GM23338 (cell line): ENCODE measurements around the gene GGCX. TPM values are rescaled to one million over a fixed set of nuclear protein-coding genes. Genes with fewer than 3 reads are reported as not detected.

Source experiments
- ATAC-seq: fragments of 200-7000 bp; cut with Tn5 transposase; 3 replicates; pipeline ENCODE4 v1.9.1; 2020
- DNase-seq: peaks from one replicate; pipeline ENCODE4 v3.0.0-alpha.2; 2015; ENCODE audit warnings: low spot score
- H2AFZ ChIP-seq: fragments of 200-600 bp; sonication (generic); 2 replicates; pipeline ENCODE4 v1.8.0; 2016; ENCODE audit warnings: antibody characterized with exemption, mild to moderate bottlenecking, moderate library complexity
- H3F3A ChIP-seq: fragments of 200-600 bp; sonication (generic); replicated peaks from 2 replicates; pipeline ENCODE4 v1.8.0; 2017; ENCODE audit warnings: antibody characterized with exemption, mixed run types, low read depth
- H3K27ac ChIP-seq: fragments of 200-600 bp; sonication (generic); 2 replicates; pipeline ENCODE4 v1.6.1; 2016; ENCODE audit warnings: low read depth
- H3K27me3 ChIP-seq: fragments of 200-600 bp; sonication (generic); 2 replicates; pipeline ENCODE4 v1.8.0; 2016; ENCODE audit warnings: mild to moderate bottlenecking, mixed run types, moderate library complexity; ENCODE audit not compliant: insufficient read depth
- H3K36me3 ChIP-seq: fragments of 200-600 bp; sonication (generic); 2 replicates; pipeline ENCODE4 v1.8.0; 2016; ENCODE audit warnings: mild to moderate bottlenecking; ENCODE audit not compliant: insufficient read depth
- H3K4me1 ChIP-seq: fragments of 200-600 bp; sonication (generic); 2 replicates; pipeline ENCODE4 v1.8.0; 2016; ENCODE audit warnings: mild to moderate bottlenecking, moderate library complexity; ENCODE audit not compliant: insufficient read depth
- H3K4me2 ChIP-seq: fragments of 200-600 bp; sonication (generic); 2 replicates; pipeline ENCODE4 v1.7.1; 2017; ENCODE audit warnings: mixed run types
- H3K4me3 ChIP-seq: fragments of 200-600 bp; sonication (generic); 2 replicates; pipeline ENCODE4 v1.6.1; 2016; ENCODE audit warnings: mixed run types
- H3K79me2 ChIP-seq: fragments of 200-600 bp; sonication (generic); replicated peaks from 2 replicates; pipeline ENCODE4 v1.8.0; 2017; ENCODE audit warnings: mild to moderate bottlenecking; ENCODE audit not compliant: insufficient read depth
- H3K9me2 ChIP-seq: fragments of 200-600 bp; sonication (generic); 2 replicates; pipeline ENCODE4 v1.8.0; 2017; ENCODE audit not compliant: insufficient read depth
- H4K20me1 ChIP-seq: fragments of 200-600 bp; sonication (generic); replicated peaks from 2 replicates; pipeline ENCODE4 v1.8.0; 2017; ENCODE audit warnings: mild to moderate bottlenecking; ENCODE audit not compliant: insufficient read depth
- H3K27ac Mint-ChIP-seq: 2 replicates; pipeline ENCODE4 v1.8.0; 2020; ENCODE audit warnings: inconsistent platforms, mild to moderate bottlenecking, moderate library complexity, mixed read lengths
- H3K27me3 Mint-ChIP-seq: 3 replicates; pipeline ENCODE4 v1.8.0; 2022; ENCODE audit warnings: low read depth, mild to moderate bottlenecking, moderate library complexity, mixed read lengths, inconsistent platforms; ENCODE audit not compliant: insufficient read depth, poor library complexity
- H3K36me3 Mint-ChIP-seq: 3 replicates; pipeline ENCODE4 v1.8.0; 2021; ENCODE audit warnings: low read depth, mild to moderate bottlenecking, inconsistent platforms, moderate library complexity, mixed read lengths
- H3K4me1 Mint-ChIP-seq: 3 replicates; pipeline ENCODE4 v1.8.0; 2020; ENCODE audit warnings: mild to moderate bottlenecking, inconsistent platforms, mixed read lengths
- H3K4me3 Mint-ChIP-seq: 3 replicates; pipeline ENCODE4 v1.8.0; 2021; ENCODE audit warnings: moderate library complexity, mild to moderate bottlenecking, inconsistent platforms, mixed read lengths
- H3K9me3 Mint-ChIP-seq: 3 replicates; pipeline ENCODE4 v1.8.0; 2020; ENCODE audit warnings: moderate library complexity, mild to moderate bottlenecking, inconsistent platforms, mixed read lengths
- CREB1 ChIP-seq: fragments of 250-450 bp; sonication (Bioruptor Pico); IDR thresholded peaks from 2 replicates; pipeline ENCODE4 v1.5.0; 2020; ENCODE audit warnings: low read depth, mild to moderate bottlenecking, moderate library complexity
- EZH2 ChIP-seq: fragments of 200-600 bp; sonication (generic); IDR thresholded peaks from one replicate; pipeline ENCODE4 v1.8.0; 2017; ENCODE audit warnings: antibody characterized with exemption, mild to moderate bottlenecking, low read depth; ENCODE audit not compliant: unreplicated experiment
- EZH2phosphoT487 ChIP-seq: fragments of 200-600 bp; sonication (generic); IDR thresholded peaks from one replicate; pipeline ENCODE4 v1.8.1; 2018; ENCODE audit warnings: antibody characterized with exemption; ENCODE audit not compliant: unreplicated experiment
- JUNB ChIP-seq: IDR thresholded peaks from one replicate; pipeline ENCODE4 v1.6.1; 2016; ENCODE audit warnings: antibody characterized with exemption; ENCODE audit not compliant: unreplicated experiment
- POLR2AphosphoS5 ChIP-seq: IDR thresholded peaks from 2 replicates; pipeline ENCODE4 v1.6.1; 2016; ENCODE audit warnings: antibody characterized with exemption, low read depth
- STAT1 ChIP-seq: IDR thresholded peaks from one replicate; pipeline ENCODE4 v1.6.1; 2016; ENCODE audit warnings: antibody characterized with exemption; ENCODE audit not compliant: unreplicated experiment
- ZNF114 ChIP-seq: fragments of 250-450 bp; sonication (Bioruptor Pico); IDR thresholded peaks from 2 replicates; pipeline ENCODE4 v1.5.0; 2020; ENCODE audit warnings: mild to moderate bottlenecking, moderate library complexity
- ZNF462 ChIP-seq: fragments of 250-450 bp; sonication (Bioruptor Pico); IDR thresholded peaks from 2 replicates; pipeline ENCODE4 v1.5.0; 2020; ENCODE audit warnings: mild to moderate bottlenecking, moderate library complexity
- polyA plus RNA-seq: library from polyadenylated mRNA; unstranded; fragments of >200 nt; fragmentation: Nextera tagmentation; extraction: Ambion mirVana; gene quantifications from 2 replicates; pipeline ENCODE4 v1.2.1, GENCODE V29; 2016
- total RNA-seq: library from RNA; depleted of rRNA; stranded (reverse); fragments of >200 nt; shearing (Covaris generic); gene quantifications from 2 replicates; pipeline ENCODE4 v1.2.3, GENCODE V29; 2014
- TF ChIP-seq, protein P1 (sequence below), 2 experiments: fragments of 200-600 bp in 1 of 2; sonication (generic) in 1 of 2; conservative IDR thresholded peaks; 2 replicates each; pipeline versions ENCODE4 v1.5.1 to v1.6.1; 2016 to 2017; ENCODE audit warnings: antibody characterized with exemption in 2 of 2, low read depth in 2 of 2, mild to moderate bottlenecking in 2 of 2, moderate library complexity in 1 of 2

The GGCX gene
- total and polyA plus RNA-seq, 2 experiments from 2014 or later: 14.4 to 36.2 TPM

GRCh38 chr2:85589181-85589580, 27.9 kb upstream of the GGCX start:
- Mint-ChIP-seq H3K27me3 (peaks cover 18% of the 10 kb centered on the region), H3K27ac (no peak overlapping the region)
- TF ChIP-seq POLR2AphosphoS5 (no peak), EZH2phosphoT487 (no peak), JUNB (no peak)

GRCh38 chr2:85588645-85589044, 27.4 kb upstream of the GGCX start:
- H3K27me3 Mint-ChIP-seq: peaks cover 23% of the 10 kb centered on the region
- ATAC-seq (no peak), DNase-seq (no peak)
- H3K79me2 ChIP-seq: no peaks in the 10 kb centered on the region
- peaks cover under 1% of the 10 kb centered on the region; the same call in 1 of the 3 replicates for H3K36me3 Mint-ChIP-seq
- no peak for TF ChIP-seq ZNF114
- no peak for TF ChIP-seq ZNF462
- TF ChIP-seq, protein P1, sequence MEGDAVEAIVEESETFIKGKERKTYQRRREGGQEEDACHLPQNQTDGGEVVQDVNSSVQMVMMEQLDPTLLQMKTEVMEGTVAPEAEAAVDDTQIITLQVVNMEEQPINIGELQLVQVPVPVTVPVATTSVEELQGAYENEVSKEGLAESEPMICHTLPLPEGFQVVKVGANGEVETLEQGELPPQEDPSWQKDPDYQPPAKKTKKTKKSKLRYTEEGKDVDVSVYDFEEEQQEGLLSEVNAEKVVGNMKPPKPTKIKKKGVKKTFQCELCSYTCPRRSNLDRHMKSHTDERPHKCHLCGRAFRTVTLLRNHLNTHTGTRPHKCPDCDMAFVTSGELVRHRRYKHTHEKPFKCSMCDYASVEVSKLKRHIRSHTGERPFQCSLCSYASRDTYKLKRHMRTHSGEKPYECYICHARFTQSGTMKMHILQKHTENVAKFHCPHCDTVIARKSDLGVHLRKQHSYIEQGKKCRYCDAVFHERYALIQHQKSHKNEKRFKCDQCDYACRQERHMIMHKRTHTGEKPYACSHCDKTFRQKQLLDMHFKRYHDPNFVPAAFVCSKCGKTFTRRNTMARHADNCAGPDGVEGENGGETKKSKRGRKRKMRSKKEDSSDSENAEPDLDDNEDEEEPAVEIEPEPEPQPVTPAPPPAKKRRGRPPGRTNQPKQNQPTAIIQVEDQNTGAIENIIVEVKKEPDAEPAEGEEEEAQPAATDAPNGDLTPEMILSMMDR (conservative IDR thresholded peaks at IDR 0.05; ENCODE audit: low read depth in 2 of 2): no peak
- no peak for TF ChIP-seq CREB1 (CRISPR knock-in tag)
- TF ChIP-seq EZH2: no peak
- no peak for TF ChIP-seq STAT1
- TF ChIP-seq EZH2phosphoT487: no peak
- no peak for TF ChIP-seq POLR2AphosphoS5
- no peak overlapping the region for H2AFZ ChIP-seq
- H3K9me3 Mint-ChIP-seq: 0 out of 3 replicates have a peak, but pooled peaks cover under 1% of the 10 kb centered on the region
- no peak overlapping the region for H3K4me3 ChIP-seq
- H3F3A ChIP-seq: 0 out of 2 replicates have a peak, but pooled peaks cover 3% of the 10 kb centered on the region
- H3K27ac ChIP-seq: no peak overlapping the region
- H3K27ac Mint-ChIP-seq: no peak overlapping the region
- H3K4me2 ChIP-seq: no peak overlapping the region
- H3K27me3 ChIP-seq: peaks cover 25% of the 10 kb centered on the region
- H3K4me3 Mint-ChIP-seq: no peak overlapping the region
- H3K36me3 ChIP-seq: no peaks in the 10 kb centered on the region
- H3K9me2 ChIP-seq: no peaks in the 10 kb centered on the region
- H3K4me1 ChIP-seq: peaks cover 7% of the 10 kb centered on the region; the same call in 1 of the 2 replicates
- no peaks in the 10 kb centered on the region for H4K20me1 ChIP-seq
- H3K4me1 Mint-ChIP-seq: peaks cover 8% of the 10 kb centered on the region

More at GRCh38 chr2:85589181-85589580, 27.9 kb upstream of the GGCX start:
- ATAC-seq (no peak), DNase-seq (no peak)
- no peak overlapping the region for H2AFZ ChIP-seq
- Mint-ChIP-seq H3K4me1 (peaks cover 9% of the 10 kb centered on the region), H3K9me3 (no peaks in the 10 kb centered on the region), H3K4me3 (no peak overlapping the region), H3K36me3 (no peaks in the 10 kb centered on the region)
- no peaks in the 10 kb centered on the region for H3K9me2 ChIP-seq
- no peak overlapping the region for H3K4me2 ChIP-seq
- no peaks in the 10 kb centered on the region for H3K79me2 ChIP-seq
- H4K20me1 ChIP-seq: no peaks in the 10 kb centered on the region
- no peak overlapping the region for H3K4me3 ChIP-seq
- peaks cover 20% of the 10 kb centered on the region for H3K27me3 ChIP-seq
- no peaks in the 10 kb centered on the region for H3K36me3 ChIP-seq
- H3K27ac ChIP-seq: no peak overlapping the region
- H3F3A ChIP-seq: 0 out of 2 replicates have a peak, but pooled peaks cover 3% of the 10 kb centered on the region
- H3K4me1 ChIP-seq: peaks cover 7% of the 10 kb centered on the region; the same call in 1 of the 2 replicates
